ENCODE data around the gene CILP2. TPM values are rescaled to one million over a fixed set of nuclear protein-coding genes. Genes with fewer than 3 reads are reported as not detected.
A peak's percentile ranks its signal among the peaks of the same experiment; 100 is the strongest.

CILP2 gene
- total RNA-seq, 2 experiments from 2014 or later, result 1.1 to 1.7 TPM

DNA sequence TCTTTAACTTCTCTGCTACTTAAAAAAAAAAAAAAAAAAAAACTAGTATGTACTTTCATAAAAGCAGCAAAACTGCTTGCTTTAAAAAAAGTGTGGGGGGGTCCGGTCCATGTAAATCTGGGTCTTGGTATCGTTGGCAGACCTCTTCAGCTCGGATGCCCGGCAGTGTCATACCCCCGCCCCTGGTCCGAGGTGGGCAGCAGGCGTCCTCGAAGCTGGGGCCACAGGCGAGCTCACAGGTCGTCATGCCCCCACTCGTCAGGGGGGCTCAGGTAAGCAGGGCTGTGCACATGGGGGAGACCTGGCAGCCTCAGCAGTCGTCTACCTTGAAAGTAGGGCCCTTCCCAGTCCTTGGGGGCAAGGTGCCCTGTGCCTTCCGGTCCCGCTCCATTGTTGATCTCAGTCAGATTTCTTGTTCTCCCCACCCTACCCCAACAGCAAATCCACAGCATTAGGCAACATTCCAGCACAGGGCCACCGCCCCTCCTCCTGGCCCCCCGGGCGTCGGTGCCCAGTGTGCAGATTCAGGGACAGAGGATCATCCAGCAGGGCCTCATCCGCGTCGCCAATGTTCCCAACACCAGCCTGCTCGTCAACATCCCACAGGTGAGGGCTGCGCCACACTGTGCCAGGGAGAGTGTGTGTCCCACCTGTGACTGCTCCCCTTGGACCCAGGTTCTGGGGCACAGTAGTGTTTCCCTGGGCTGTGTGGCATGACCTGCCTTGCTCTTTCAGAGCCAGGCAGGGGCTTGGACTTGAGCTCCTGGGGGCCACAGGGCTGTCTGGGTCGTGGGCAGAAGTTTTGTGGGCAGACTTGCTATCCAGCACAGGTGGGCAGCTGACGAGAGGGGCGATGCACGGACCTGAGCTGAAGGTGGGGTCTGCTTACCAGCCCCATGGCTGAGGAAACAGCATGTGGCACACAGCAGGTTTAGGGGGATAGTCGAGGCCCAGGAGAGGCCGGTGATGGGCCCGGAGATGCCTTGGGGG lies 42.2 kb upstream of the CILP2 start:
- ChIA-PET CTCF (interaction anchor here (0.6 kb wide), 1 partner anchor 91 kb away, joined by 3 read pairs; no protein-coding TSS in a partner anchor), POLR2A (no interaction called here)
- TF ChIP-seq, protein P1, sequence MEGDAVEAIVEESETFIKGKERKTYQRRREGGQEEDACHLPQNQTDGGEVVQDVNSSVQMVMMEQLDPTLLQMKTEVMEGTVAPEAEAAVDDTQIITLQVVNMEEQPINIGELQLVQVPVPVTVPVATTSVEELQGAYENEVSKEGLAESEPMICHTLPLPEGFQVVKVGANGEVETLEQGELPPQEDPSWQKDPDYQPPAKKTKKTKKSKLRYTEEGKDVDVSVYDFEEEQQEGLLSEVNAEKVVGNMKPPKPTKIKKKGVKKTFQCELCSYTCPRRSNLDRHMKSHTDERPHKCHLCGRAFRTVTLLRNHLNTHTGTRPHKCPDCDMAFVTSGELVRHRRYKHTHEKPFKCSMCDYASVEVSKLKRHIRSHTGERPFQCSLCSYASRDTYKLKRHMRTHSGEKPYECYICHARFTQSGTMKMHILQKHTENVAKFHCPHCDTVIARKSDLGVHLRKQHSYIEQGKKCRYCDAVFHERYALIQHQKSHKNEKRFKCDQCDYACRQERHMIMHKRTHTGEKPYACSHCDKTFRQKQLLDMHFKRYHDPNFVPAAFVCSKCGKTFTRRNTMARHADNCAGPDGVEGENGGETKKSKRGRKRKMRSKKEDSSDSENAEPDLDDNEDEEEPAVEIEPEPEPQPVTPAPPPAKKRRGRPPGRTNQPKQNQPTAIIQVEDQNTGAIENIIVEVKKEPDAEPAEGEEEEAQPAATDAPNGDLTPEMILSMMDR (IDR thresholded peaks at IDR 0.05), result no peak
- Mint-ChIP-seq H3K27me3 (no peaks in the 10 kb centered on the region), H3K36me3 (ENCODE audit: low read depth) (peaks cover 66% of the 10 kb centered on the region), H3K4me1 (ENCODE audit: low read depth) (no peaks in the 10 kb centered on the region), H3K27ac (no peak overlapping the region), H3K9me3 (no peaks in the 10 kb centered on the region), H3K4me3 (no peak overlapping the region)
- H3K36me3 ChIP-seq (ENCODE audit: insufficient read depth, low read length), result peaks cover 93% of the 10 kb centered on the region
- H3K4me1 ChIP-seq (ENCODE audit: insufficient read depth, low read length), result peaks cover under 1% of the 10 kb centered on the region
- H3K27me3 ChIP-seq (ENCODE audit: control insufficient read depth in 1 of 2, insufficient read depth in 2 of 2, low read length in 2 of 2), result no peaks in the 10 kb centered on the region
- DNase-seq (no peak), ATAC-seq (ENCODE audit: poor library complexity) (no peak)
- H3K4me3 ChIP-seq (ENCODE audit: low read length), result no peak overlapping the region
- intact Hi-C loops (cut with DNase I, micrococcal nuclease), result no loop called here
- no peaks in the 10 kb centered on the region for H3K9me3 ChIP-seq (ENCODE audit: control insufficient read depth in 1 of 2, insufficient read depth in 1 of 2, low read length in 2 of 2)
- H3K27ac ChIP-seq (ENCODE audit: low read depth in 1 of 2, low read length in 2 of 2), result no peak overlapping the region

DNA sequence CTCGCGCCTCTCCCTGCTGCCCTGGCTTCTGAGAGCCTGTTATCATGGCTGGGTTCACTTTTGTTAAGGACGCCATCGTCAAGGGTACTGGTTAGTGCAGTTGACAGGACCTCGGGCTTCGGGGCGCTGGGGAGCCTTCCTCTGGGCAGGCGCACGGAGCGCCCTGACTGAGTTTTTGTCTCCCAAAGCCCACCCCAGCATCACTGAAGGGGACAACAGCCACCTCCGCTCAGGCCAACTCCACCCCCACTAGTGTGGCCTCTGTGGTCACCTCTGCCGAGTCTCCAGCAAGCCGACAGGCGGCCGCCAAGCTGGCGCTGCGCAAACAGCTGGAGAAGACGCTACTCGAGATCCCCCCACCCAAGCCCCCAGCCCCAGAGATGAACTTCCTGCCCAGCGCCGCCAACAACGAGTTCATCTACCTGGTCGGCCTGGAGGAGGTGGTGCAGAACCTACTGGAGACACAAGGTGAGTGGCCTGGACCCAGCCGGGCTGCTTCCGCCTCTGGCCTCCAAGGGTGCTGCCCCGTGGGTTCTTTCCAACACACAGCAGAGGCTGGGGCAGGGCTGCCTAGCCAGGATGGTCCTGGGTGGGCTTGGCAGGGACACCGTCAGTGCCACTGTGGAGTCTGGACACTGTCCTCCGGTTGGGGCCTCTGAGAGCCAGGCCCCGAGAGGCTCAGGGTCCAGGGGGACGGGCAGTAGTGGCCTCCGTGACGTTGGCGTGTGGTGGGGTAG lies 39.6 kb upstream of the CILP2 start:
- ChIA-PET POLR2A (no interaction called here), CTCF (no interaction called here)
- intact Hi-C loops (cut with DNase I, micrococcal nuclease), result no loop called here

DNA sequence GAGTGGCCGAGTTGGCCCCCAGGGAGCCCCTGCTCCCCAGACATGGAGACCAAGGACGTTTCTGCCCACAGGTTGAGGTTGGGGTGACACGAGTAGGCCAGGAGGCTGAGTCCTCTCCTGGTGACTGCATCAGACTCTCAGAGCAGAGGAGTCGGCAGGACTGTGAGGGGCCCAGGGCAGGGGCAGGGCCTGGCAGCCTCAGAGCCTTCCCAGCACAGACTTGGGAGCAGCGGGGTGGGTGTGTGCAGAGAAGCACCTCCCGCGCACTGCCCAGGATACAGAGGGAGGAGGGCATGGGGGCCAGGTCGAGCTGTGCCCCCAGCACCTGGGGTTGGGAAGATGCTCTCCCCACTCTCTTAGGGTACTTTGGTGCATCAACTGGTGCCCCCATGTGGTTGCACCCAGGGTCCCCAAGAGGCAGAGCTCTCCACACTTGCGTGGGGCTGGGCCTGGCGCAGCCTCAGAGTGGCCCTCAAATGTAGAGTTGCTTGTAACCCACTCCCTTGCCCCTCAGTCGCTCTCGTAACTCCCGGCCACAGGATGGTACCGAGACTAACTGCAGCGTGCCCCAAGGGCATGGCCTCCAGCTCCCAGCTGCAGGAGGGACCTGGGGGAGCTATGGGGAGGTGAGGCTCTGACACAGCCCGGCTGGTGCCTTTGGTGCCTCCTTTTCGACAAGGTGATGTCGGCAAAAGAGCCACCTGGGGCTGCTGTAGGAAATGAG lies 38.6 kb upstream of the CILP2 start:
- Mint-ChIP-seq H3K4me3 (no peak overlapping the region), H3K27ac (no peak overlapping the region), H3K4me1 (ENCODE audit: low read depth) (no peaks in the 10 kb centered on the region), H3K9me3 (no peaks in the 10 kb centered on the region), H3K27me3 (no peaks in the 10 kb centered on the region), H3K36me3 (ENCODE audit: low read depth) (peaks cover 84% of the 10 kb centered on the region)
- DNase-seq (peak in 1 of 14 experiments; percentile 25), ATAC-seq (ENCODE audit: poor library complexity) (no peak)
- TF ChIP-seq, protein P1 (IDR thresholded peaks at IDR 0.05), result no peak
- no peaks in the 10 kb centered on the region for H3K4me1 ChIP-seq (ENCODE audit: insufficient read depth, low read length)
- intact Hi-C loops (cut with DNase I, micrococcal nuclease), result no loop called here
- POLR2A ChIA-PET, result no interaction called here
- no peak overlapping the region for H3K27ac ChIP-seq (ENCODE audit: low read depth in 1 of 2, low read length in 2 of 2)
- H3K4me3 ChIP-seq (ENCODE audit: low read length), result no peak overlapping the region
- no peaks in the 10 kb centered on the region for H3K9me3 ChIP-seq (ENCODE audit: control insufficient read depth in 1 of 2, insufficient read depth in 1 of 2, low read length in 2 of 2)
- H3K27me3 ChIP-seq (ENCODE audit: control insufficient read depth in 1 of 2, insufficient read depth in 2 of 2, low read length in 2 of 2), result no peaks in the 10 kb centered on the region
- peaks cover 97% of the 10 kb centered on the region for H3K36me3 ChIP-seq (ENCODE audit: insufficient read depth, low read length)
- CTCF ChIA-PET, result no interaction called here

More for the DNA sequence above, 39.6 kb upstream of the CILP2 start:
- Mint-ChIP-seq H3K27ac (no peak overlapping the region), H3K9me3 (no peaks in the 10 kb centered on the region), H3K36me3 (ENCODE audit: low read depth) (peaks cover 86% of the 10 kb centered on the region), H3K4me3 (no peak overlapping the region), H3K27me3 (no peaks in the 10 kb centered on the region), H3K4me1 (ENCODE audit: low read depth) (no peaks in the 10 kb centered on the region)
- no peak for ATAC-seq (ENCODE audit: poor library complexity)
- peak in 1 of 14 experiments; percentile 27 for DNase-seq
- no peak overlapping the region for H3K4me3 ChIP-seq (ENCODE audit: low read length)
- H3K36me3 ChIP-seq (ENCODE audit: insufficient read depth, low read length), result peaks cover 96% of the 10 kb centered on the region
- H3K27ac ChIP-seq (ENCODE audit: low read depth in 1 of 2, low read length in 2 of 2), result no peak overlapping the region
- H3K9me3 ChIP-seq (ENCODE audit: control insufficient read depth in 1 of 2, insufficient read depth in 1 of 2, low read length in 2 of 2), result no peaks in the 10 kb centered on the region
- H3K4me1 ChIP-seq (ENCODE audit: insufficient read depth, low read length), result no peaks in the 10 kb centered on the region
- TF ChIP-seq, protein P1 (IDR thresholded peaks at IDR 0.05), result no peak
- H3K27me3 ChIP-seq (ENCODE audit: control insufficient read depth in 1 of 2, insufficient read depth in 2 of 2, low read length in 2 of 2), result no peaks in the 10 kb centered on the region

Data from CD4-positive, alpha-beta T cell (primary cell).